Adrenal gland (tissue), 12 donors: ENCODE results near the gene VEGFA. TPM values are rescaled to one million over a fixed set of nuclear protein-coding genes. Genes with fewer than 3 reads are reported as not detected.

ENCODE experiments used
- DNase-seq, 7 donors: peaks; one replicate each; pipeline ENCODE4 v3.0.0-alpha.2; 2019 to 2020
- H3K27ac ChIP-seq, 5 donors: fragments of 200-600 bp; sonication (generic) in 4 of 5; 1 replicate in 3 of 5; 2 replicates in 2 of 5; pipeline versions ENCODE4 v1.5.1 to v1.8.0; 2016 to 2020; ENCODE audit warnings: mild to moderate bottlenecking in 1 of 5
- H3K27me3 ChIP-seq: fragments of 200-600 bp; 2 replicates; pipeline ENCODE4 v1.8.0; 2021
- H3K36me3 ChIP-seq, 2 donors: fragments of 200-600 bp; replicated peaks in 1 of 2; 1 replicate in 1 of 2; 2 replicates in 1 of 2; pipeline versions ENCODE4 v1.5.1 to v1.8.0; 2018 to 2022
- H3K4me1 ChIP-seq, 2 donors: fragments of 200-600 bp; replicated peaks in 1 of 2; 1 replicate in 1 of 2; 2 replicates in 1 of 2; pipeline versions ENCODE4 v1.5.1 to v1.8.0; 2018 to 2021
- H3K4me3 ChIP-seq, 4 donors: fragments of 200-600 bp; sonication (generic) in 3 of 4; one replicate each; pipeline ENCODE4 v1.5.1; 2016 to 2018
- H3K9me3 ChIP-seq, 3 donors: fragments of 200-600 bp; sonication (generic) in 1 of 3; replicated peaks in 1 of 3; 1 replicate in 2 of 3; 2 replicates in 1 of 3; pipeline versions ENCODE4 v1.5.1 to v1.8.0; 2016 to 2021
- CTCF ChIP-seq, 6 experiments: fragments of 450-650 bp in 4 of 6; fragments of 200-600 bp in 2 of 6; sonication (generic) in 1 of 6; IDR thresholded peaks; 1 replicate in 5 of 6; 2 replicates in 1 of 6; pipeline versions ENCODE4 v1.5.1 to v1.8.0; 2016 to 2021; ENCODE audit warnings: antibody characterized with exemption in 6 of 6, mild to moderate bottlenecking in 2 of 6, moderate library complexity in 1 of 6
- POLR2A ChIP-seq, 2 donors: fragments of 450-650 bp; IDR thresholded peaks; one replicate each; pipeline ENCODE4 v1.6.1; 2017; ENCODE audit warnings: antibody characterized with exemption in 2 of 2, mild to moderate bottlenecking in 2 of 2, moderate library complexity in 1 of 2
- WGBS, 4 donors: extraction: QIAGEN DNeasy Blood & Tissue Kit in 2 of 4; methylation state at CpG; one replicate each; pipeline versions ENCODE4 v1.1.5 to v1.1.7; 2013 to 2017; 5-methylcytosine and 5-hydroxymethylcytosine counted together
- intact Hi-C, 2 donors: fragments of 100-400 bp; cut with DNase I; formaldehyde crosslinking; loops; one replicate each; pipeline versions ENCODE4 v1.14.1 to v1.15.0; 2022 to 2023
- polyA plus RNA-seq, 3 donors: library from polyadenylated mRNA; stranded (reverse); fragments of 200-250 nt in 2 of 3; fragments of 350-450 nt in 1 of 3; fragmentation: Illumina TruSeq in 1 of 3; extraction: RNeasy Lipid Tissue Mini Kit (QIAGEN cat#74804) in 1 of 3; gene quantifications; one replicate each; pipeline ENCODE4 v1.2.3, GENCODE V29; 2013 to 2014
- total RNA-seq, 9 donors: library from RNA; depleted of rRNA in 4 of 9; stranded (reverse); fragments of >200 nt in 4 of 9; fragments of 120-200 nt in 1 of 9; fragmentation: NEBNext Ultra II Directional in 1 of 9; extraction: Animal tissue kit (Norgen Biotek cat#: 25700) in 1 of 9; gene quantifications; one replicate each; pipeline versions ENCODE4 v1.1.0 to v1.2.4, GENCODE V29; 2013 to 2023
- donor health status: healthy with polysubstance abuse.
- donor health status: Bipolar disorder and iron deficiency.
- donor health status: DM: yes; HTN: yes; CAD: no.
- donor health status: DM: no; HTN: no; CAD: no.
- donor health status: DM: no; HTN: no; CAD: no.
- donor health status: DM: yes; HTN: yes; CAD: no.

VEGFA gene
- total and polyA plus RNA-seq, 12 donors: 31.5 to 343 (median 101) TPM

GRCh38 chr6:43823879-43824702 lies 54.1 kb downstream of the VEGFA start:
- Histone ChIP-seq H3K4me1 (peaks cover 0 to 9% of the 10 kb centered on the region in 2 donors), H3K4me3 (no peak overlapping the region), H3K9me3 (no peaks in the 10 kb centered on the region), H3K27me3 (no peaks in the 10 kb centered on the region), H3K36me3 (no peaks in the 10 kb centered on the region), H3K27ac (no peak overlapping the region)
- TF ChIP-seq POLR2A (IDR thresholded peaks at IDR 0.05) (no peak), CTCF (IDR thresholded peaks at IDR 0.05) (no peak)
- no peak for DNase-seq
- intact Hi-C loops: no loop called here
- WGBS, 4 donors: 67 to 78% (median 73%) methylated on average over 10 to 11 of the region's 11 CpGs

GRCh38 chr6:43824703-43825064 lies 54.7 kb downstream of the VEGFA start:
- intact Hi-C loops: no loop called here
- no peaks in the 10 kb centered on the region for H3K9me3 ChIP-seq

GRCh38 chr6:43825187-43826115 lies 55.4 kb downstream of the VEGFA start:
- intact Hi-C loops: no loop called here
- no peak for DNase-seq
- TF ChIP-seq CTCF (IDR thresholded peaks at IDR 0.05) (no peak), POLR2A (IDR thresholded peaks at IDR 0.05) (no peak)
- no peaks in the 10 kb centered on the region for H3K36me3 ChIP-seq
- no peaks in the 10 kb centered on the region for H3K9me3 ChIP-seq
- H3K27me3 ChIP-seq: no peaks in the 10 kb centered on the region
- H3K4me3 ChIP-seq: no peak overlapping the region
- no peak overlapping the region for H3K27ac ChIP-seq
- H3K4me1 ChIP-seq: peaks cover 0 to 9% of the 10 kb centered on the region in 2 donors
- WGBS, 4 donors: 81 to 85% (median 82%) methylated on average over 11 to 16 of the region's 16 CpGs

More at GRCh38 chr6:43824703-43825064, 54.7 kb downstream of the VEGFA start:
- peaks cover 0 to 9% of the 10 kb centered on the region in 2 donors for H3K4me1 ChIP-seq
- no peak overlapping the region for H3K4me3 ChIP-seq
- WGBS, 4 donors: 55 to 70% (median 62%) methylated on average over 2 of the region's 2 CpGs
- H3K36me3 ChIP-seq: no peaks in the 10 kb centered on the region
- no peak overlapping the region for H3K27ac ChIP-seq
- H3K27me3 ChIP-seq: no peaks in the 10 kb centered on the region
- TF ChIP-seq POLR2A (IDR thresholded peaks at IDR 0.05) (no peak), CTCF (IDR thresholded peaks at IDR 0.05) (no peak)
- DNase-seq: no peak

- intact Hi-C loops: no loop called here
- Histone ChIP-seq H3K4me3 (no peak overlapping the region), H3K27ac (no peak overlapping the region), H3K9me3 (no peaks in the 10 kb centered on the region), H3K4me1 (peaks cover 0 to 9% of the 10 kb centered on the region in 2 donors), H3K27me3 (no peaks in the 10 kb centered on the region), H3K36me3 (no peaks in the 10 kb centered on the region)
- 55 to 79% (median 70%) methylated on average over 4 of the region's 4 CpGs for WGBS, 4 donors
- TF ChIP-seq POLR2A (IDR thresholded peaks at IDR 0.05) (no peak), CTCF (IDR thresholded peaks at IDR 0.05) (no peak)
- DNase-seq: peak in 4 of 7 donors; percentile 30 to 62 (median 36)
These were observed 56.7 kb downstream of the VEGFA start for GRCh38 chr6:43826730-43827129.
